Measurements from ENCODE around the gene LRRC32. TPM values are rescaled to one million over a fixed set of nuclear protein-coding genes. Genes with fewer than 3 reads are reported as not detected.
A peak's percentile ranks its signal among the peaks of the same experiment; 100 is the strongest.

Gene LRRC32
- total and polyA plus RNA-seq, 2 of the 4 experiments (the other 2 are of a cell fraction): 5.2 to 13.7 TPM

DNA sequence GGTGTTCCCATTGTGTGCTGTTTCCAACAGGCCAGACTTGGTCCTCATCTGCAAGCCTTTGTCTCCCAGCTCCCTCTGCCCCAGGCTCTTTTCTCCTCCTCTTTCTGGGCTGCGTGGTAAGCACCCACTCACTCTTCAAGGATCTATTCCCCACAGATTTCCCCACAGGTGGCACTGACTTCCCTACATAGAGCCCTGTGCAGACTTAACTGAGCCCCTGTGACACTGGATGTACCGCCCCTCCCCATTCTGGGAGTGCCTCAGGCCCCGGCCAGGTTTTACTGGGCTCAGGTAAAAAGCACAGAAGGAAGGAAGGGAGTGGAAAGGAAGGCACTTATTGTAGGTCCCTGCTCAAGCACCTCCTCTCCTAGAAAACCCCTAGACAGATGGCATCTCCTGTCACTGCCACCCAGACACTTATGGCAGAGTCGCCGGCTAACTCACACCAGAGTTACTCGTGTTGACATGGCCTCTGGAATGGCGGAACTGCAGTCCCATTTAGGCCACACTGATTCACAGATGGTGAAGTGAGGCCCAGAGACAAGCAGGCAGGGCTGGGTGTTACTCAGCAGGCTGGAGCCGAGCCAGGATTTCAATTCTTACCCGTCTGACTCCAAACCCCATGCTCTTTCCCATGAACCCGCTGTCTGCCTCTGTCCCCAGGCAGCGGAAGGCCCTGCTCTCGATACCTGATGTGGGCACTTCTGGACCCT is 47.2 kb downstream of the LRRC32 start (continued):
- TF ChIP-seq, protein P1, sequence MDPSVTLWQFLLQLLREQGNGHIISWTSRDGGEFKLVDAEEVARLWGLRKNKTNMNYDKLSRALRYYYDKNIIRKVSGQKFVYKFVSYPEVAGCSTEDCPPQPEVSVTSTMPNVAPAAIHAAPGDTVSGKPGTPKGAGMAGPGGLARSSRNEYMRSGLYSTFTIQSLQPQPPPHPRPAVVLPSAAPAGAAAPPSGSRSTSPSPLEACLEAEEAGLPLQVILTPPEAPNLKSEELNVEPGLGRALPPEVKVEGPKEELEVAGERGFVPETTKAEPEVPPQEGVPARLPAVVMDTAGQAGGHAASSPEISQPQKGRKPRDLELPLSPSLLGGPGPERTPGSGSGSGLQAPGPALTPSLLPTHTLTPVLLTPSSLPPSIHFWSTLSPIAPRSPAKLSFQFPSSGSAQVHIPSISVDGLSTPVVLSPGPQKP (IDR thresholded peaks at IDR 0.05; ENCODE audit: borderline replicate concordance, low read depth, low read length): no peak

DNA sequence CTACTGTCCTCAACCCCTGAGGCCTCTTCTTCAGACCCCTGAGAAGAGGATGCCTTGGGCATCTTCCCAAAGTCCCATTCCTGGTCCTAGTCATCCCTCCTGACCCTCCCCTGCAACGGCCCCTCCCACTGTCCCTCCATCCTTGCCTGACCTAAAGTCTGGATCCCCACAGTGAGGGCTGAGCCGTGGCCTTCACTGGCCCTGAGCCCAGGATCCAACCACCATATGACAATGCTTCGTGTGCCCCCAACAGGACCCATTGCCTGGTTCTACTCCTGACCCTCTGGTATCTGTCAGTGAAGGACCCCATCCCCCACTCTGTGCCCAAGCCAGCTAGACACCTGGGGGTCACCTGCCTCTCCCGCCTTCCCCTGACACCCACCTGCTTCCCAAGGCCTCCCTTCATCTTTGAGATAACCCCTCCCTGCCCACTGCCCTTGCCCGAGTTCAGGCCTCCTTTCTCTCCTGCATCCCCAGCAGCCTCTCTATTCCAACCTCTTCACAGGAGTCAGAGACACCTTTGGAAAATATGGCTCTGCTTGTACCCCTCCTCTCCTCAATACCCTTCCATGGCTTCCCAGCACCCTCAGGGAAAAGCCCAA is 48.0 kb downstream of the LRRC32 start:
- peak overlapping the region; percentile 89 for H3K14ac ChIP-seq (replicated peaks; ENCODE audit: low read depth, low read length)
- CTCF ChIA-PET: no interaction called here

More for the DNA sequence above, 48.0 kb downstream of the LRRC32 start:
- DNase-seq (no peak), ATAC-seq (ENCODE audit: low read depth) (no peak)
- peak overlapping the region; percentile 84 for H2BK120ac ChIP-seq (ENCODE audit: low read depth, low read length)
- no peak overlapping the region for H3K56ac ChIP-seq (ENCODE audit: extremely low read depth, insufficient read depth, low read length)
- H3K27ac ChIP-seq (ENCODE audit: insufficient read depth, low read length): peak overlapping the region; percentile 23; the same call in 1 of the 2 replicates
- H2AK9ac ChIP-seq (replicated peaks; ENCODE audit: low read depth, low read length, poor library complexity): peak overlapping the region; percentile 56
- dilution Hi-C loops (cut with HindIII; ENCODE audit: low sequenced_read_pairs, unreplicated experiment): no loop called here
- intact Hi-C loops (cut with micrococcal nuclease): no loop called here
- TF ChIP-seq CEBPB (IDR thresholded peaks at IDR 0.05; ENCODE audit: low read depth, low read length) (no peak), MAFK (IDR thresholded peaks at IDR 0.05; ENCODE audit: low read depth, low read length) (no peak), RCOR1 (IDR thresholded peaks at IDR 0.05; ENCODE audit: insufficient replicate concordance, low read length) (no peak)
- H3K9me1 ChIP-seq (ENCODE audit: insufficient read depth, low read length): peaks cover 20% of the 10 kb centered on the region; the same call in 1 of the 2 replicates
- no peaks in the 10 kb centered on the region for H3K27me3 ChIP-seq (ENCODE audit: control insufficient read depth, insufficient read depth, low read length)
- peak overlapping the region; percentile 55 for H3K4ac ChIP-seq (ENCODE audit: low read depth, low read length)
- peak overlapping the region; percentile 64; the same call in 1 of the 2 replicates for H3K23ac ChIP-seq (ENCODE audit: low read depth, low read length)
- H3K9me3 ChIP-seq (ENCODE audit: control insufficient read depth, insufficient read depth, low read length): peaks cover 6% of the 10 kb centered on the region
- 100% methylated on average over 2 of the region's 5 CpGs; no CpG with 5 or more reads in 1 of the 2 experiments for WGBS, 2 experiments (ENCODE audit: extremely low coverage in 2 of 2, insufficient read length in 1 of 2)
- peak overlapping the region; percentile 48 for H4K5ac ChIP-seq (ENCODE audit: low read depth, low read length)
- no peak overlapping the region for H3K4me3 ChIP-seq (ENCODE audit: insufficient read depth, low read depth, low read length)
- peak overlapping the region; percentile 62 for H3K18ac ChIP-seq (ENCODE audit: low read depth, low read length)
- H3K9ac ChIP-seq (ENCODE audit: low read depth, low read length): no peak overlapping the region
- in situ Hi-C loops (cut with MboI; ENCODE audit: low sequenced_read_pairs): no loop called here
- POLR2A ChIA-PET (ENCODE audit: unreplicated experiment): no interaction called here
- peaks cover 19% of the 10 kb centered on the region for H3K4me1 ChIP-seq (ENCODE audit: control insufficient read depth, insufficient read depth, low read length)
- H2AFZ ChIP-seq (replicated peaks; ENCODE audit: low read length, poor library complexity): peak overlapping the region; percentile 89
- peak overlapping the region; percentile 46; the same call in 2 of the 3 replicates for H2BK15ac ChIP-seq (ENCODE audit: low read depth, low read length)
- H4K8ac ChIP-seq (ENCODE audit: low read depth in 2 of 2, low read length in 2 of 2): peak overlapping the region in 1 of 2 experiments; percentile 86; a peak in 3 of 4 replicates
- no peaks in the 10 kb centered on the region for H3K36me3 ChIP-seq (ENCODE audit: control insufficient read depth, insufficient read depth, low read length)
- peak overlapping the region; percentile 32 for H2AK5ac ChIP-seq (ENCODE audit: low read depth, low read length)
- H3K4me2 ChIP-seq (ENCODE audit: low read depth, low read length): no peak overlapping the region
- BruUV-seq (replicated peaks): no TSS peak
- H3K79me1 ChIP-seq (ENCODE audit: low read depth in 1 of 2, low read length in 2 of 2): no peaks in the 10 kb centered on the region
- no peaks in the 10 kb centered on the region for H4K20me1 ChIP-seq (ENCODE audit: insufficient read depth, low read length)
- peak overlapping the region; percentile 83 for H4K91ac ChIP-seq (ENCODE audit: insufficient read depth, low read depth, low read length)
- H2BK20ac ChIP-seq (ENCODE audit: low read depth, low read length): peak overlapping the region; percentile 78; the same call in 1 of the 2 replicates
- peak overlapping the region; percentile 46 for H2BK5ac ChIP-seq (ENCODE audit: low read depth, low read length, poor library complexity, severe bottlenecking)

Measured in IMR-90 (cell line).